Central memory CD8-positive, alpha-beta T cell (primary cell): ENCODE data around the gene EBF4.

Experiments used
- ATAC-seq: fragments of 150-1000 bp; cut with Tn5 transposase; replicated peaks from 2 replicates; pipeline ENCODE4 v1.10.0; 2022; ENCODE audit warnings: mild to moderate bottlenecking, moderate FRiP score, moderate number of reproducible peaks; ENCODE audit not compliant: poor library complexity, severe bottlenecking; ENCODE audit errors: extremely low read depth
- DNase-seq, 2 donors: peaks; one replicate each; pipeline ENCODE4 v3.0.0; 2021; ENCODE audit warnings: low spot score in 2 of 2
- H3K27ac Mint-ChIP-seq: one replicate; pipeline ENCODE4 v1.8.0; 2022; ENCODE audit warnings: low read depth, mild to moderate bottlenecking, moderate library complexity, mixed read lengths
- H3K27me3 Mint-ChIP-seq: one replicate; pipeline ENCODE4 v1.8.0; 2022; ENCODE audit warnings: mixed read lengths
- H3K36me3 Mint-ChIP-seq: one replicate; pipeline ENCODE4 v1.8.0; 2022; ENCODE audit warnings: mild to moderate bottlenecking, moderate library complexity, mixed read lengths; ENCODE audit not compliant: insufficient read depth
- H3K4me1 Mint-ChIP-seq: one replicate; pipeline ENCODE4 v1.8.0; 2022; ENCODE audit warnings: mixed read lengths
- H3K4me3 Mint-ChIP-seq: one replicate; pipeline ENCODE4 v1.8.0; 2022; ENCODE audit warnings: mild to moderate bottlenecking, moderate library complexity, mixed read lengths
- H3K9me3 Mint-ChIP-seq: one replicate; pipeline ENCODE4 v1.8.0; 2022; ENCODE audit warnings: mixed read lengths

The EBF4 gene

GRCh38 chr20:2751878-2752566 lies 59.4 kb downstream of the EBF4 start:
- DNase-seq (peak; percentile 33 to 37), ATAC-seq (peak; percentile 60)
- Mint-ChIP-seq H3K27ac (no peak overlapping the region), H3K36me3 (peaks cover 9% of the 10 kb centered on the region), H3K27me3 (peaks cover 11% of the 10 kb centered on the region), H3K4me3 (peak overlapping the region; percentile 81), H3K9me3 (no peaks in the 10 kb centered on the region), H3K4me1 (peaks cover 44% of the 10 kb centered on the region)

- Mint-ChIP-seq H3K27ac (peak overlapping the region; percentile 64), H3K27me3 (peaks cover 14% of the 10 kb centered on the region), H3K9me3 (no peaks in the 10 kb centered on the region), H3K36me3 (peaks cover 9% of the 10 kb centered on the region), H3K4me3 (peak overlapping the region; percentile 81), H3K4me1 (peaks cover 44% of the 10 kb centered on the region)
- ATAC-seq = peak; percentile 8
- DNase-seq = no peak
Observed at GRCh38 chr20:2752567-2753460, 60.2 kb downstream of the EBF4 start.

- H3K4me3 Mint-ChIP-seq = peak overlapping the region; percentile 81
- DNase-seq (no peak), ATAC-seq (no peak)
- no peak overlapping the region for H3K27ac Mint-ChIP-seq
- peaks cover 21% of the 10 kb centered on the region for H3K27me3 Mint-ChIP-seq
- H3K4me1 Mint-ChIP-seq = peaks cover 44% of the 10 kb centered on the region
- H3K36me3 Mint-ChIP-seq = peaks cover 9% of the 10 kb centered on the region
- no peaks in the 10 kb centered on the region for H3K9me3 Mint-ChIP-seq
Observed at GRCh38 chr20:2753461-2754040, 61.0 kb downstream of the EBF4 start.

GRCh38 chr20:2754424-2754823 lies 61.8 kb downstream of the EBF4 start:
- H3K27me3 Mint-ChIP-seq = peaks cover 21% of the 10 kb centered on the region
- H3K36me3 Mint-ChIP-seq = peaks cover 7% of the 10 kb centered on the region
- H3K4me1 Mint-ChIP-seq = peaks cover 44% of the 10 kb centered on the region
- ATAC-seq (no peak), DNase-seq (no peak)
- no peaks in the 10 kb centered on the region for H3K9me3 Mint-ChIP-seq
- no peak overlapping the region for H3K4me3 Mint-ChIP-seq
- H3K27ac Mint-ChIP-seq = no peak overlapping the region

GRCh38 chr20:2755451-2756055 lies 63.0 kb downstream of the EBF4 start:
- no peak for DNase-seq
- peaks cover 23% of the 10 kb centered on the region for H3K27me3 Mint-ChIP-seq

GRCh38 chr20:2756056-2756611 lies 63.6 kb downstream of the EBF4 start:
- peaks cover 29% of the 10 kb centered on the region for H3K27me3 Mint-ChIP-seq
- H3K9me3 Mint-ChIP-seq = no peaks in the 10 kb centered on the region
- H3K4me3 Mint-ChIP-seq = no peak overlapping the region
- ATAC-seq = no peak
- H3K4me1 Mint-ChIP-seq = peaks cover 28% of the 10 kb centered on the region
- no peak for DNase-seq
- no peak overlapping the region for H3K27ac Mint-ChIP-seq
- H3K36me3 Mint-ChIP-seq = peaks cover 4% of the 10 kb centered on the region

More at GRCh38 chr20:2755451-2756055, 63.0 kb downstream of the EBF4 start:
- H3K36me3 Mint-ChIP-seq = peaks cover 6% of the 10 kb centered on the region
- no peak overlapping the region for H3K4me3 Mint-ChIP-seq
- no peak for ATAC-seq
- no peak overlapping the region for H3K27ac Mint-ChIP-seq
- H3K9me3 Mint-ChIP-seq = no peaks in the 10 kb centered on the region
- H3K4me1 Mint-ChIP-seq = peaks cover 34% of the 10 kb centered on the region

GRCh38 chr20:2757001-2757400 lies 64.4 kb downstream of the EBF4 start:
- no peaks in the 10 kb centered on the region for H3K9me3 Mint-ChIP-seq
- H3K36me3 Mint-ChIP-seq = peaks cover 4% of the 10 kb centered on the region
- H3K27me3 Mint-ChIP-seq = peaks cover 32% of the 10 kb centered on the region
- no peak for ATAC-seq
- no peak overlapping the region for H3K4me3 Mint-ChIP-seq
- DNase-seq = no peak
- H3K27ac Mint-ChIP-seq = no peak overlapping the region
- peaks cover 26% of the 10 kb centered on the region for H3K4me1 Mint-ChIP-seq

- Mint-ChIP-seq H3K27me3 (peaks cover 32% of the 10 kb centered on the region), H3K9me3 (no peaks in the 10 kb centered on the region), H3K36me3 (peaks cover 2% of the 10 kb centered on the region), H3K27ac (no peak overlapping the region), H3K4me1 (peaks cover 21% of the 10 kb centered on the region), H3K4me3 (no peak overlapping the region)
- no peak for ATAC-seq
- DNase-seq = no peak
Observed at GRCh38 chr20:2757969-2758368, 65.4 kb downstream of the EBF4 start.

GRCh38 chr20:2759143-2759542 lies 66.6 kb downstream of the EBF4 start:
- Mint-ChIP-seq H3K36me3 (peaks cover 2% of the 10 kb centered on the region), H3K27me3 (peaks cover 32% of the 10 kb centered on the region), H3K4me3 (no peak overlapping the region), H3K27ac (no peak overlapping the region), H3K9me3 (no peaks in the 10 kb centered on the region), H3K4me1 (peaks cover 10% of the 10 kb centered on the region)
- ATAC-seq (no peak), DNase-seq (no peak)

- no peaks in the 10 kb centered on the region for H3K9me3 Mint-ChIP-seq
- H3K4me3 Mint-ChIP-seq = no peak overlapping the region
- H3K4me1 Mint-ChIP-seq = peaks cover 10% of the 10 kb centered on the region
- peaks cover 2% of the 10 kb centered on the region for H3K36me3 Mint-ChIP-seq
- no peak overlapping the region for H3K27ac Mint-ChIP-seq
- H3K27me3 Mint-ChIP-seq = peaks cover 32% of the 10 kb centered on the region
- DNase-seq = no peak
- ATAC-seq = no peak
Observed at GRCh38 chr20:2759603-2760296, 67.2 kb downstream of the EBF4 start.

GRCh38 chr20:2760297-2760951 lies 67.8 kb downstream of the EBF4 start:
- Mint-ChIP-seq H3K9me3 (no peaks in the 10 kb centered on the region), H3K27ac (no peak overlapping the region), H3K27me3 (peaks cover 32% of the 10 kb centered on the region), H3K4me3 (no peak overlapping the region), H3K36me3 (peaks cover 2% of the 10 kb centered on the region), H3K4me1 (peaks cover 10% of the 10 kb centered on the region)
- ATAC-seq (no peak), DNase-seq (no peak)
